GM06990 (cell line): Measurements from ENCODE around the gene PLCE1.
"Not testable (repeated sequence)": the region's sequence is repeated elsewhere in the genome, so short reads cannot be mapped to it uniquely, and the experiment has no call there.

Experiments used
- DNase-seq: peaks from one replicate; pipeline ENCODE4 v3.0.0-alpha.2; 2011; ENCODE audit not compliant: insufficient read length; ENCODE audit errors: extremely low read depth
- H3K27me3 ChIP-seq: replicated peaks from 2 replicates; pipeline ENCODE4 v1.6.0; 2011; ENCODE audit warnings: low read length; ENCODE audit not compliant: control insufficient read depth, insufficient read depth
- H3K36me3 ChIP-seq: 2 replicates; pipeline ENCODE4 v1.5.1; 2011; ENCODE audit warnings: low read length; ENCODE audit not compliant: control insufficient read depth, insufficient read depth
- H3K4me3 ChIP-seq: replicated peaks from 2 replicates; pipeline ENCODE4 v1.5.1; 2011; ENCODE audit warnings: low read depth, mild to moderate bottlenecking, control low read depth, low read length
- TF ChIP-seq, protein P1 (sequence below): IDR thresholded peaks from 2 replicates; pipeline ENCODE4 v1.5.1; 2011; ENCODE audit warnings: low read length, control low read depth, mild to moderate bottlenecking, inconsistent platforms; ENCODE audit not compliant: insufficient read depth, poor library complexity, severe bottlenecking

The PLCE1 gene

DNA sequence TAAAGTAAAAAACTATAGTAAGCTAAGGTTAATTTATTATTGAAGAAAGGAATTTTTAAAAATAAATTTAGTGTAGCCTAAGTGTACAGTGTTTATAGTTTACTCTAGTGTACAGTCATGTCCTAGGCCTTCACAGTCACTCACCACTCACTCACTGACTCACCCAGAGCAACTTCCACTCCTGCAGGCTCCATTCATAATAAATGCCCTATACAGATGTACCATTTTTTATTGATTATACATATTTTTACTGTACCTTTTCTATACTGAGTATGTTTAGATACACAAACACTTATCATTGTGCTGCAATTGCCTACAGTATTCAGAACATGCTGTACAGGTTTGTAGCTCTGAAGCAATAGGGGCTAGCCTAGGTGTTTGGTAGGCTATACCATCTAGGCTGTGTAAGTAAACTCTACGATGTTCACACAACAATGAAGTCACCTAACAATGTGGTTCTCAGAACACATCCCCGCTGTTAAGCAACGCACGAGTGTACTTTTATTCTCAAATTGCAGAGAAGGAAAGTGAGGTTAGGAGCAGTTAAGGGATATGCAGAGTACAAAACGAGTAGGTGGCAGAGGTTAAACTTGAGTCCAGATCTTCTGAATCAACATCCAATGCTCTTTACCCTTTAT lies 38.9 kb upstream of the PLCE1 start:
- Histone ChIP-seq H3K27me3 (no peaks in the 10 kb centered on the region), H3K36me3 (no peaks in the 10 kb centered on the region), H3K4me3 (no peak overlapping the region)
- DNase-seq: no peak
- TF ChIP-seq, protein P1, sequence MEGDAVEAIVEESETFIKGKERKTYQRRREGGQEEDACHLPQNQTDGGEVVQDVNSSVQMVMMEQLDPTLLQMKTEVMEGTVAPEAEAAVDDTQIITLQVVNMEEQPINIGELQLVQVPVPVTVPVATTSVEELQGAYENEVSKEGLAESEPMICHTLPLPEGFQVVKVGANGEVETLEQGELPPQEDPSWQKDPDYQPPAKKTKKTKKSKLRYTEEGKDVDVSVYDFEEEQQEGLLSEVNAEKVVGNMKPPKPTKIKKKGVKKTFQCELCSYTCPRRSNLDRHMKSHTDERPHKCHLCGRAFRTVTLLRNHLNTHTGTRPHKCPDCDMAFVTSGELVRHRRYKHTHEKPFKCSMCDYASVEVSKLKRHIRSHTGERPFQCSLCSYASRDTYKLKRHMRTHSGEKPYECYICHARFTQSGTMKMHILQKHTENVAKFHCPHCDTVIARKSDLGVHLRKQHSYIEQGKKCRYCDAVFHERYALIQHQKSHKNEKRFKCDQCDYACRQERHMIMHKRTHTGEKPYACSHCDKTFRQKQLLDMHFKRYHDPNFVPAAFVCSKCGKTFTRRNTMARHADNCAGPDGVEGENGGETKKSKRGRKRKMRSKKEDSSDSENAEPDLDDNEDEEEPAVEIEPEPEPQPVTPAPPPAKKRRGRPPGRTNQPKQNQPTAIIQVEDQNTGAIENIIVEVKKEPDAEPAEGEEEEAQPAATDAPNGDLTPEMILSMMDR: no peak

DNA sequence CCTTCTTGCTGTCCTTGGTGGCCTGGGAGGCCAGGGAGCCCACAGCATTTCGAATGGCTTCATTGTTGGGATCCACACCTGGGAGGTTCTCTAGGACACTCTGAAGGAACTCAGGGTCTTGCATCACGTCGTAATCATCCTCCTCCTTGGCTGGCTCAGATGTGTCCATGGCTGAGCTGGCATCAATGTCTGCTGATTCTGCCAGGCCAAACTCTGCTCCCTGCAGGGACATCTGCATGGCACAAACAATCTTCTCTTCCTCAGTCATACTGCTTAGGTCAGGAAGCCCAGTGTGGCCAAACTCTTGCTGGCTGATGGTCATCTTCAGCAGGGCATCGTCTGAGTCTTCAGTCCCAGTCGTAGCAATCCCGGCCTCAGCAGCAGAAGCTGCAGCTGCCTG lies 34.9 kb upstream of the PLCE1 start:
- Histone ChIP-seq H3K4me3 (no peak overlapping the region), H3K27me3 (no peaks in the 10 kb centered on the region), H3K36me3 (no peaks in the 10 kb centered on the region)
- no peak for DNase-seq
- TF ChIP-seq, protein P1: no peak

DNA sequence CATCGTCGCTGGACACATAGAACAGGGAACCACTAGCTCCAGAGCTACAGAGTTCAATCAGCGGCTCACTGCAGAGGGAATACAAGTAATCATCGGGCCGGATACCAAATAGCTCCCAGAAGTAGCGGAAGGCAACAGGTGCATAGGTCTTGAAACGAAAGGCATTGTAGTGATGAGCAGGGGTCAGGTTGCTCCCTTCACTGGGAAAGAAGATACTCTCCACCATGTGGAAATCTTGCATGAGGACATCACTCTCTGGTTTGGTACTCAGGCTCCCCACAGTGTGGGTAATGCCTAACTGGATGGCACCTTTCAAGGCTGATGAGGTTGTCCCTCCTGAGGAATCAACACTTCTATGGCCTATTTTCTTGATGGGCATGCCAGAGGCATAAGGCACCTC lies 32.7 kb upstream of the PLCE1 start:
- not testable (repeated sequence) for DNase-seq, H3K36me3 ChIP-seq, H3K4me3 ChIP-seq, H3K27me3 ChIP-seq

DNA sequence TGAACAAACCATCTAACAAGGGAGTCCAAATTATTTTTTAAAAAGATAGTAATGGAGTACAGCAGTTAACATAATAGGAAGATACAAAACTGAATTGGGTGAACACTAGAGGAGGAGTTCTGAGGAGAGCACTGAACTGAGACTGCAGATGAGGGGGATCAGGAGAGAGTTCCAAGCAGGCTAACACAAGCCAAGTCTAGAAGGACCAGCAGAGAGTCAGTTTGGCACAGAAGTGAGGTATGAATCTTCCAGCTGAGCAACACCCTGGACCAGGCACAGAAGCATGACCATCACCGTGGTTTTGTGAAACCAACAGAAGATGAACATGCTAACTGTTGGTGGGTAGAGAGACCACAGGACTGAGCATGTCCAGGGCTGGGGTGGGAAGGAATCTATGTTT lies 30.8 kb upstream of the PLCE1 start:
- DNase-seq: no peak
- Histone ChIP-seq H3K36me3 (no peaks in the 10 kb centered on the region), H3K4me3 (no peak overlapping the region), H3K27me3 (no peaks in the 10 kb centered on the region)
- TF ChIP-seq, protein P1: no peak

DNA sequence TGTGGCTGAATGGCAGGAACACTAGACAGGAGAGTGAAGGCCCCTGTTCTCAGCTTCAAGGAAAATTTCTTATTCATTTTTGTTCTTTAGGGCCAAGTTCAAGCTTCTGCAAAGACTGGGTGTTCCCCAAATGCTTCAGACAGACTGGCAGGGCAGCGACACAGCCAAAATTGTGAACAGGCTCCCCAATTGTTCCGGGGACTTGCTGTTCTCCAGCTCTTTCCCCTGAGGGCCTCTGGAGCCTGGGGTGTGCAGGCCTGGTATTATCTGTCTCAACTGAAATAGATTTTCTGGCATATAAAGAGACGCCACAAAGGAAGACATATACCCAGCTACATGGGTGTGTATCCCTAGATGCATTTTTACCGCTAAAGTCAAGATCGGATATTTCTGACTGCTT lies 30.3 kb upstream of the PLCE1 start:
- Histone ChIP-seq H3K27me3 (no peaks in the 10 kb centered on the region), H3K4me3 (no peak overlapping the region), H3K36me3 (no peaks in the 10 kb centered on the region)
- TF ChIP-seq, protein P1: no peak
- no peak for DNase-seq

DNA sequence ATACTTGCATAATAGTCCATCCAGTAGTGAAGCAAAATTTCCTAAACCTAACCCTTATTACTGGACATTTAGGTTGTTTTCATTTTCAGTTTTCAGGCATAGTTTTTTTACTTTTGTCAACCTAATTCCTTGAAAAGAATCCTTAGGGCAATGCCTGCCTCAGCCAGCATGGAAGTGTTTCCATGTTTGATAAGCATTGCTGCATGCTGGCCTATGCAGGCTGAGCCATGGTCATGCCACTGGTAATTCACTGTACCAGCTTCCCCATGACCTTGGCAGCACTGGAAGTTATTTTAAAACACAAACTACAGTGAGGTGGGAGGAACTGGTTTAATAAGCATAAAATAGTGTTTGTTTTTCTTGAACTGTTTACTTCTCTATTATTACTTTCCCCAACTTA lies 27.8 kb upstream of the PLCE1 start:
- H3K4me3 ChIP-seq: no peak overlapping the region
- no peak for DNase-seq

More for the DNA sequence above, 27.8 kb upstream of the PLCE1 start:
- H3K27me3 ChIP-seq: no peaks in the 10 kb centered on the region
- TF ChIP-seq, protein P1: no peak
- H3K36me3 ChIP-seq: no peaks in the 10 kb centered on the region
